GM12892 (cell line): ENCODE measurements around the gene ALK.

Source experiments
- DNase-seq: peaks from one replicate; pipeline ENCODE4 v3.0.0; 2011; ENCODE audit not compliant: insufficient read length
- FAIRE-seq: peaks from 2 replicates; lab custom pipeline; 2011; peaks lifted over from hg19 to GRCh38; lab: Jason Lieb, UNC
- POLR2A ChIP-seq: IDR thresholded peaks from 2 replicates; pipeline ENCODE4 v1.6.1; 2011; ENCODE audit warnings: low read depth, low read length, control low read depth
- POLR2AphosphoS5 ChIP-seq: IDR thresholded peaks from 2 replicates; pipeline ENCODE4 v1.6.1; 2011; ENCODE audit warnings: low read depth, low read length, control low read depth
- TAF1 ChIP-seq: IDR thresholded peaks from 2 replicates; pipeline ENCODE4 v1.6.1; 2011; ENCODE audit warnings: low read depth, mild to moderate bottlenecking, control low read depth, low read length, borderline replicate concordance

Gene ALK

DNA sequence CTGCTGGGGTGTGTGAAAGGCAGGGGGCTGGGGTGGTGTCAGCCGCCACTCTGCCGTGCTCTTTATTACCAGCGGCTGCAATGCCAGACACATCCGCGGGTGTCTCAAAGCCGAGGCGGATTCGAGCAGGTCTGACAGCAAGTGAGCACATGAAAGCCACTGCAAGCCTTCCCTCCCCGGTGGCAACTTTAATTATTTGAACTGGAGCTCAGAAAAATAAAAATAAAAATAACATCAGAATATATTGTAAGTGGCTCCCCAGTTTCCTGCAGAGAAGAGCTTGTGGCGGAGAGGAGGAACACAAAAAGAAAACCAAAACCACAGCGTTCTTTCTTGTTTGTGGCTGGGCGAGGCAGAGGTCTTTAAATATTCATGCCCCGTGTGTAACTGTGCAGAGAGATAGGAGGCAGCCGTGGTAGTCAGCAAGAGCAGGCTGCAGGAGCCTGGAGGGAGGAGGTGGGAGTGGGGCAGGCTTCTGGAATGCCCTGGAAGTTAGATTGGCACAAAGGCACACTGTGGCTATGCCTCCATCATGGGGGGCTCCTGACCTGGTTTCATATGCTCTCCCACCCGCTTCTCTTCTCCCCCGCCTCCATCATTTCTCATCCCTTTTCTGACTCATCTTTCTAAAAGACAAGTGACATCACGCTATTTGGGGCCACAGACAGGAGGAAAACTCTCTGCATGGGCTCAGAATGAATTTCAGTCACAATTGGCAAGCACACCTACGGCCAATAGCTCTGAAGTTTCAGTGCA, 606.4 kb downstream of the ALK start:
- FAIRE-seq (peak; percentile 92), DNase-seq (peak; percentile 38)
- no peak for TF ChIP-seq TAF1

DNA sequence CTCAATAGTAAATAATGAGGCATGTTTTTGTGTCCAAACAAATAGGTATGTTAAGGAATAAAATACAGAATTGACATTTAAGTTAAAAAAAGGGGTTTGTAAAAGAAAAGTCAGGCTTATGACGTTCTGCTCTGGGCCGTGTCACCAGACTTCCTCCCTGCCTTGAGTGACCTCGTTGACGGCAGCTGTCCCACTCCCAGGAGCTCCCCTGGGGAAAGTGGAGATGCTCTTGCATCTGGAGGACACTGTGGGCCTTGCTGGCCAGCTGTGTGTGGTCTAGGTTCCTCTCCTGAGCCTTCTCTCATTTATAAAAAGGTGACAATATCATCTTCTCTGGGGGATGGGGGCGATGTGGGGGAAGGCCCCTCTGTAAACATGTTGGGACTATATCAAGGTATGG, 609.9 kb downstream of the ALK start:
- DNase-seq: no peak
- no peak for FAIRE-seq
- TF ChIP-seq TAF1 (no peak), POLR2A (no peak), POLR2AphosphoS5 (no peak)

DNA sequence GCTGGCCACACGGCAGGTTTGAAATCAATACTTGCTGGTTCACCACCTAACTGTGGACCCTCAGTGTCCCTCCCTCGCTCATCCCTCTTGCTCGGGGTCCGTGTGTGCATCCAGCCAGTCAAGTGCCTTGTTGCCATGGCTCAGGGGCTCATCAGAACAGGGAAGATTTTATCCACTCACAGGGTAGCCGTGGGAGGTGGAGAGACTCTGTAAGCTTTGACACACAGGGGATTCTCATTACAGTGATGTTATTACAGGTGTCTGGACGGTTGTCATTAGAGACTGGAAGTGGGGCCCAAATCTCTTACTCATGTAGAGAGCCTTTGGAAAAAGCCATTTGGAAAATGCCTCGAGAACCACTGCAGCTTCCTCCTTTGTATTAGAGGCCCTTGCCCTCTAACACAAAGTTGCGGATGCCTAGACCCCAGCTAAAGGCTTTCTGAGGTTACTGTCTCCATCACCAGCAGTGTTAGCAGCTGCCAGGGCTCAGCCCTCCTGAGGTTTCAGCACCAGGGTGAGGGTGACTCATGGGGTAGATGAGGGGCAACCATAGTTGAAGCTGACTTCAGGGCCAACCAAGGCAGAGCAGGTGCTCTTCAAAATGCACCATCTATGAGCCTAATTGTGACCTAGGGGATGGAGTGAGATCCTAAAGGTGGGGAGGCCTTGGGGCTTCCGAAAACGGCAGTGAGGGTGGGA, 610.6 kb downstream of the ALK start:
- FAIRE-seq: no peak
- no peak for TF ChIP-seq POLR2A
- no peak for DNase-seq

DNA sequence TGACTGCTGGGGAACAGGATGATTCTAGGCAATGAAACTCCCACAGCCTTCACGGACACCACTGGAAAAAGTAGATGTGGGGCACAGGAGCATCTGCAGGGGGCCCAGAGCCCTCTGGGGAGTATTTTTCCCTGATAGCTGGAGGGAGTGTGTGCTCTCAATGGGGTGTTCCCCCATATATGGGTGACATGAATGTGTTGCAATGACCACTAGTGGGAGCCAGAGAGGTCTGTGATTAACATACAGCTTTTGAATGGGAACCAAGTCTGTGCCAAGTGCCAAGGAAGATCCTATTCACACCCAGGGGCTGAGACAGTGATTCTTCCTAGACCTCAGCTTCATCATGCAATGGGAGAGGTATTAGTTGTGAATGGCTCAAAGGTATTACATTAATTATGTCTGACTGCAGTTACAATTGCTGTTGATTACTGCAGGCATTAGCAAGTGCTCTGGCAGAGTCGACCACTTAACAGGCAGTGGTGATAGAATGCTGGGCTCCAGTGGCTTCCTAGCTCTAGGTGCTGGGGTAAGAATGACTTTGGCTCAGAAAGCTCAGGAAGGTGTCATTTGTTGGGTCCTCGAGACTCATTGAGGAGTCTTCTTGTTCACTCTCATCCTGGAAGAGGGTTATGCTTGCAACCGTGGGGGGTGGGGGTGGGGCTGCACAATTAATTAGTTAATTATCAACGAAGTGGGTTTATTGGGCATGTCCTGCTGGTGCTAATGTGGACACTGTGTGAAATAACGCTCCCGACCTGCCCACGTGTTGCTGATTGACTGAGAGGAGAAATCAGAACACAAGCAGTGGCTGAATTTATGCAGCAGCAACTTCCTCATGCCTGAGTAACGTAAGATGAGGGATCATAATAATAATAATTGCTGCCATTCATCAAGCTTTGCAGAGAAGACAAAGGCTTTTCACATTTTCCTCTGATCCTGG, 612.0 kb downstream of the ALK start:
- DNase-seq (peak; percentile 38), FAIRE-seq (peak; percentile 84)
- TF ChIP-seq TAF1 (no peak), POLR2AphosphoS5 (no peak), POLR2A (no peak)

DNA sequence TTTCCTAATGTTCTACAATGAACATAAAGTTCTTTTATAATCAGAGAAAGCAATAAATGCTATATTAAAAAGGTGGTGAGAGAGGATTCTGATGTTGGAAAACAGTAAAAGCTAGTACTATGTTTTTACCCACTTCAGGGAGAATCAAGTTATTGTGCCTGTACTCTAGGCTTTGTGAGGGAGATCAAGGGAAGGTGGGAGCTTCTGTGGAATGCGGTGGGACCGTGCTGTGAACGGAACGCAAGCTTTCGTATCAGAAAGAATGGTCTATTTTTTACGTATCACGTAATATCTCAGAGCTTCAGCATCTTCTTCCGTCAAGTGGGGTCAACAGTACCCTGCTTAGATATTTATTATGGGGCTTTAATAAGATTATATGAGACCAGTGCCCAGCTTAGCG, 613.0 kb downstream of the ALK start:
- FAIRE-seq: no peak
- DNase-seq: no peak
- no peak for TF ChIP-seq POLR2AphosphoS5
- no peak for TF ChIP-seq POLR2A
- no peak for TF ChIP-seq TAF1

DNA sequence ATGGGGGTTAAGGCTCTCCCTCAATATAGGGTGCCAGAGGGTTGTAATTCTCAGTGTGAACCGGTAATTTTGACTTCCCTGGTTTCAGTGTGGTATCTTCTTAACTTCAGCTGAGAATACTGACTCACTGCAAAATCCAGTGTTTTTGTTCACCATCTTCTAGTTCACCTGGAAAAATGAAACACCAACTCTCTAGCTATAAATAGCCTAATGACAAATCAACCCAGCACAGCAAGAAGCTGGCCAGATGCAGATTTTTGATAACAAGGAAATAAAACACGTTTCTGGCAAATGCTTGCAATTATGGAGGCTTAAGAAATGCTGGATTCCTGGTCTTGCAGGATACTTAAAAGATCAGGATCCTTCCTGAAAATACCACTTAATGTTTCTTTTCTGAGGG, 613.9 kb downstream of the ALK start:
- TF ChIP-seq POLR2AphosphoS5 (no peak), POLR2A (no peak), TAF1 (no peak)
- FAIRE-seq: no peak
- no peak for DNase-seq

DNA sequence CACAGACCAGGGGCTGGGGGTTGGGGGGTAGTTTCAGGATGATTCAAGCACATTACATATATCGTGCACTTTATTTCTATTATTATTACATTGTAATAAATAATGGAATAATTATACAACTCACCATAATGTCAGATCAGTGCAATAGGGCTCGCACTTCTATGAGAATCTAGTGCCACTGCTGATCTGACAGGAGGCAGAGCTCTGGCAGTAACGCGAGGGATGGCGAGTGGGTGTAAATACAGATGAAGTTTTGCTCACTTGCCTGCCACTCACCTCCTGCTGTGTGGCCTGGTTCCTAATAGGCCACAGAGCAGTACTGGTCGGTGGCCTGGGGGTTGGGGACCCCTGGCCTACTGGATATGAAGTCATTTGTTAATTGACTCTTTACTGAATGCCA, 615.6 kb downstream of the ALK start:
- FAIRE-seq: no peak
- DNase-seq: no peak

DNA sequence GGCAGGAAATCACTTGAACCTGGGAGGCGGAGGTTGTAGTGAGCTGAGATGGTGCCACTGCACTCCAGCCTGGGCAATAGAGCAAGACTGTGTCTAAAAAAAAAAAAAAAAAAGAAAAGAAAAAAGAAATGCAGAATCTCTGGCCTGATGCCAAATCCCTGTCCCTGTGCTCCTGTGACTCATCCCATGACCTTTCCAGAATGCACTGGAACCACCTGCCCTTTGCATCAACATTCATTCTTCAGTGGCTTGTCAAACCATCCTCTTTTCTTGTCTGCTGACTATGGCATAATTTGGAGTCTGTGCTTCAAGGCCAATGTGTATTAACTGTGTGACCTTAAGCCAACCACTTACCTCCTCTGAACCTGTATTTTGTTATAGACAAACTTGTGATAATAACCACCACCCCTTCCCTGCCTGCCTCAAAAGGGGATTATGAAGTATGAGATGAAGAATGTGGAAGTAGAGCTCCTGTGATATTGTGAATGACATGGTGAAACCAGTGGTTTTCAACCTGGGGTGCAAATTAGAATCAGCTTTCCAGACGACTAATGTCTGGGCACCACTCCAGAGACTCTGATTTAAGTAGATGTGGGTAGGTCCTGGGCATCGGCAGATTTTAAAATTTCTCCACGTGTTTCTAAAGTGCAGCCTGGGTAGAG, 616.9 kb downstream of the ALK start:
- TF ChIP-seq POLR2AphosphoS5: no peak
- no peak for TF ChIP-seq POLR2A
- no peak for TF ChIP-seq TAF1
- DNase-seq: no peak
- FAIRE-seq: no peak

More for the DNA sequence above, 615.6 kb downstream of the ALK start:
- TF ChIP-seq POLR2A (no peak), TAF1 (no peak), POLR2AphosphoS5 (no peak)

DNA sequence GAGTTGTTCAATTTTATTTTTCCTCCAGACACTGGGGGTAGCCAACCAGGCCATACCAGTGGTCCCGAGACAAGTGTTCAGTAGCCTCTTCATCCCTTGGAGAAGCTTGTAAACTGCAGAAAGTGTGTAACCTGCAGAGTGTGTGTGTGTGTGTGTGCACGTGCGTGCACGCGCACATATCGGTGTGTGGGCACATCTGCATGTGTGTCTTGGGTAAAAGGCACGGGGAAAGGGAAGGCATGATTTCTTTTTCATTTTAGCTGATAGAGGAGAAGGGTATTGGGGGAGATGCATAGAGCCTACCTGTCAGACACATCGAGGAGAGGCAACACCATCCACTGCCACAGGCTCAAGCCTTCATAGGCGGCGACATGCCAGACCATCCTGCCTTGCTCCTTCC, 624.8 kb downstream of the ALK start:
- DNase-seq (no peak), FAIRE-seq (no peak)
- TF ChIP-seq TAF1 (no peak), POLR2AphosphoS5 (no peak), POLR2A (no peak)

DNA sequence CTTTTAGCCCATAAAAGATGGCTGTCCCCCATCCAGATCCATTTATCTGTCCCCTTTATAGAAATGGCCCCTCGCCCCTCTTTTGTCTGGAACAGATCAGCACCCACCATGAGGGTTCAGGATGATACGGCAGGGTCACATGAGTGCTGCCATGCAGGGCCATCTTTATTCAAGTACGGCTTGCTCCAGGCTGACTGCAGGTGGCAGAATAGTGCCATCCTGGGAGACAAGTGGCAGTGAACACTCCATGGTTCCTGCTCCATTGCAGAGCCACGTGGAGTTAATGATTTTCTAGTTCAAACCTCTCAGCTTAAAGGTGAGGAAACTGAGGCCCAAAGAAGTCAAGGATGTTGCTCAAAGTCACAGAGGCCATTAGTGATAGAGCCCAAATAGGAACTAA, 625.5 kb downstream of the ALK start:
- FAIRE-seq (no peak), DNase-seq (no peak)

DNA sequence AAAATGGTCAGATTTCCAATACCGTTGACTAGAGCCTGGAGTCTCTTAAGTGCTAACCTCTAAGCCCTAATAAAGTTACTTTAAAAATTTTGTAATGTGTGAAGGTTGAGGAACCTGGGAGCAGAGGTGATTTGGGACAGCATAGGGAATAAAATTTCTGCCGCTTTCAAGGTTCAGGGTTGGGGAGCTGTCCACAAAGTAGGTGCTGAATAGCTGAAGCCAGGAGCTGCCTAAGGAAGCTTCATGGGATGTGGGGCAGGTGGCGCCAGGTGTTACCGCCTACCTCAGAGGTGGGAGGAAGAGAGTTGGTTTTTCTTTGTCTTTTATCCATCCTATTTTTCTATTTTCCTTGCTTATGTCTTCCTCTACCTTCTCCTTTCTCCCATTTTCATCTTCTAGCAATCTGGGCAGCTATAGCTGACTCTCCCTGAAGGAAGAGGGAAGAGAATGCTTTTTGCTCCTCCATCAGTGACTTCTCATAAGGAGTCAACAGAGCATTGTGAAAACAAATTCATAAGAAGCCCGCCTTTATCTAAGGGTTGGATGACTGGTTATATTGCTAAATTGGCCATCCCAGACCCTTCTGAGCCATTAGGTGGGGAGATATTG, 627.5 kb downstream of the ALK start:
- FAIRE-seq (no peak), DNase-seq (no peak)
- no peak for TF ChIP-seq POLR2AphosphoS5
- TF ChIP-seq TAF1: no peak
- TF ChIP-seq POLR2A: no peak

More for the DNA sequence above, 625.5 kb downstream of the ALK start:
- TF ChIP-seq TAF1: no peak
- no peak for TF ChIP-seq POLR2AphosphoS5
- no peak for TF ChIP-seq POLR2A
